Measurements from ENCODE around the gene NECTIN1. TPM values are rescaled to one million over a fixed set of nuclear protein-coding genes. Genes with fewer than 3 reads are reported as not detected.

NECTIN1 gene
- total RNA-seq, 2 experiments from 2014 or later, result 3.2 to 4.3 TPM

DNA sequence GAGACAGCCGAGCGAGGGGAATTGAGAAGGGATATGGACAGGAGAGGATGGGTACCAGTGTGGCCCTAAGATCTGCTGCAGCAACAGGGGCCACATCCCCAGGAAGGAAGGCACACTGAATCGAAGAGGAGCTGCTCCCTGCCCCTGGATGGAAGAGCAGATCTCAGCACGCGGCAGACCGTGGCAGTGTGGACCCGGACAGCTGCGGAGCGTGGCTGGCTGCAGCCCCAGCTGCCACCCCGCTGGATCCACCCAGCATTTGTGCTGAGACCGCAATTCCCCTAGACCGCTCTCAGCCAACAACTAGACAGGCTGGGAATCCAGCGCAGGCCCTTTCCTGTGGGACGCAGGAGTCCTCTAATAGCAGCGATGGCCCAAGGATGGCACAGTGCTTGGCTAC is 94.7 kb downstream of the NECTIN1 start:
- CTCF ChIA-PET, result interaction anchor here (1.6 kb wide), 1 partner anchor 10 kb away, joined by 6 read pairs; no protein-coding TSS in a partner anchor

DNA sequence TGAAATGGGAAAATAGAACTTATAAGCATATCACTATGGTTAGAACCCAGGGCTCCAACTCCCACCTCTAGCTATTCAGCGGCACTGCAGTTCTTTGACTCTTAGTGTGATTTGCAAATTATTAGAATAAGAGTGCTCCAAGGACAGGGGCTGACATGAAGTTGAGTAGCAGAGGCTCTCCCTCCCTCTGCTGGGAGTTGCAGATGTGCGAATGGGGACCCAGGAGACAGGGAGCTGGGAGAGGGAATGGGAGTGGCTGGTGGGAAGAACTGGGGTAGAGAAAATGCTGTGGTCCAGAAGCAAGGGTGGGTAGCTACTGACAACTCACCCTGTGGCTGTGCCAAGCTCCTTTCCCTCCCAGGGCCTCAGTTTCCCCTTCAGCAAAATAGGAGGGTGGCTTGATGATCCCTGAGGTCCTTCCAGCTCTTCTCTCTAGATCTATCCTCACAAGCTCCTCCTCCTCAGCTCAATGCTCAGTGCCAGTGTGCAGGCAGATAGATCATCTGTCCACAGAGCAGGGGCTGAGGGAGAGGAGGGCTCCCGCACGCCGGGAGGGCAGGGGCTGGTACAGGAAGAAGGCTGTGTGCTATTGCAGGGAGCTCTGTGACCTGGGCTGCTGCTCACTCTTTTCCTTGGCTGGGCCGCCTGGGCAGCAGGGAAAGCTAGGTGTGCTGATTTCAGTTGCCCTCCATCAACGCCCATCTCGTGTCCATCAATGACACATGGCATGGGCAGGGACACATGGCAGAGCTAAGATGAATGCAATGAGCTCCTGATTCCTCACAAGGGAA is 99.0 kb downstream of the NECTIN1 start:
- ChIA-PET POLR2A (no interaction called here), CTCF (interaction anchor here (1.5 kb wide), 1 partner anchor 100 kb away, joined by 3 read pairs; no protein-coding TSS in a partner anchor)

More for the DNA sequence above, 94.7 kb downstream of the NECTIN1 start:
- POLR2A ChIA-PET, result no interaction called here

- POLR2A ChIA-PET, result no interaction called here
- CTCF ChIA-PET, result interaction anchor here (1.5 kb wide), 1 partner anchor 101 kb away, joined by 3 read pairs; no protein-coding TSS in a partner anchor
These were observed 99.9 kb downstream of the NECTIN1 start for GRCh38 chr11:119629085-119629484.

- ChIA-PET POLR2A (no interaction called here), CTCF (interaction anchor here (1.0 kb wide), 1 partner anchor 152 kb away, joined by 3 read pairs; no protein-coding TSS in a partner anchor)
These were observed 101.7 kb downstream of the NECTIN1 start for GRCh38 chr11:119627286-119627685.

DNA sequence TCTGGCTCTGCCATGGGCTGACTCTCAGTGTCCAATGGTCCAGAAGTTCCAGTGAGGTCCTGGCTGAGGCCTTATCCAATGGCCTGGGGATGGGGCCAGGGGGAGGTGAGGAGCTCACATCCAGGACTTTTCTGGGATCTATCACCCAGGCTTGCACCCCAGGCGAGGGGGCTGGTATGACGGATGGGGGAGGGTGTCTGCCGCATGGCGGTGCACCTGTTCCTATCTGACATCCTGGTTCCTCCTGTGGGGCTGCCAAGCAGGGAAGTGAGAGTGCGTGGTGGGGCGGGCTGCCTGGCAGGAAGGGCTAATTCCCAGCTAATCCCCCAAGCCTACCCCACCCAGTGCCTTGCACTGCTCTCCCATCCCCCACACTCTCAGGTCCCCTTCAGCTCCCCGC is 102.1 kb downstream of the NECTIN1 start:
- CTCF ChIA-PET, result interaction anchor here (1.0 kb wide), 1 partner anchor 152 kb away, joined by 3 read pairs; no protein-coding TSS in a partner anchor

DNA sequence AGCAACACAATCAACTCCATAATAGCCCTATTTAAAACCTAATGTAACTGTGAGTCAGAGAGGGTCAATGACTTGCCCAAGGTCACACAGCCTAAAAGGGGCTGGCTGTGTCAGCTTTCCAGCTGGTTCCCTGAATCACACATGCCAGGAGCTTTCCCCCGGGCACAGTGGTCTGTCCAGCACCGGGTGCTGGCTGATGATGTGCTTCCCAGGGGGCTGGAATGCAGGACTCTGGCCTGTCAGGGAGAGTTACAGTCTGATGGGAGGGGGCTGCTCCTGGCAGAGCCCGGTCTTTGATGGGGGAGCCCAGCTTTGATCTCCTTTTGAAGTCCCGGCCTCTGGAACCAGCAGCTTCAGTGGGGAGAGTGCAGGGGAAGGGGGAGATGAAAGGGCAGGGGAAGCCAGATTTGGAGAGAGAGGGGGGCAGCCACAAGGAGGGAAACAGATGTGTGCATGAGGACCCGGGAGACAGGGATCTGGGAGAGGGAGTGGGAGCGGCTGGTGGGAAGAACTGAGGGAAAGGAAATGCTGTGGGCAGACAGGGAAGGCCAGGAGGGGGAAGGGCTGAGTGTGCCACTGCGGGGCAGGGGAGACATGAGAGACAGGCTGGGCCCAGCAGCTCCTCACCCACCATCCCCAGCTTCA is 102.7 kb downstream of the NECTIN1 start:
- ChIA-PET CTCF (interaction anchor here (1.0 kb wide), 1 partner anchor 151 kb away, joined by 3 read pairs; no protein-coding TSS in a partner anchor), POLR2A (no interaction called here)

More for the DNA sequence above, 102.1 kb downstream of the NECTIN1 start:
- POLR2A ChIA-PET, result no interaction called here

DNA sequence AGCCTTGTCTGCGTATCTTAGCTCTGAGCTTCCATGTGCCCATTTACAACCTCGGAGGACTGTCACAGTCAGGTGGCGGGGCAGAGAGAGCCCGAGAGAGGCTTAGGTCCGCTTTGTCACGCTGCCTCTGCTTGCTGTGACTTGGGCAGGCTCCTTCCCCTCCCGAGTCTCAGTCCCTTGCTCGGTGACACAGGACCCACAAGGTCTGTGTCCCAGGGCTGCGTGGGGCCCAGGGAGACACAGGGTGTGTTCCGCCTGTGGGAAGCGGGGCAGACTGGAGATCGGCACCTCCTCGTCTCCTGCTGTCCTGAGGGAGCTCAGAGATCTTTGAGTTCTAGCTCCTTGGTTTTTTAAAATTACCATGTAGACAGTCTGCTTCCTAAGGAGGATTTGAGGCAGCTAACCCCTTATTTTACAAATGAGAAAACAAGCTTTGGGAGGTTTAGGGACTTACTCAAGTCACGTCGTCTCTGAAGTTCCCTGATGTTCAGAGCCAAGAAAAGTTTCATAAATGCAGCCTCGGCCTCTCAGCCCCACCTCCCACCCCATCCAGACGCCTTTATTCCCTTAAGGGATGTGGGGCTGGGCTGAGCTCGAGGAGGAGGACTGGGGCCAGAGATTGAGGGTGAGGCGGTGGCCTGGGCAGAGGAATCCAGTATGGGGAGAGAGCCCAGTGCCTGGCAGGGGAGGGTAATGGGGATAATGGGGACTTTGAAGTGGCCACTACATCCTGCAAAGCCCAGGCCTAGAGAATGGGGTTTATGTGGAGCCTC is 103.6 kb downstream of the NECTIN1 start:
- POLR2A ChIA-PET, result no interaction called here
- CTCF ChIA-PET, result no interaction called here

DNA sequence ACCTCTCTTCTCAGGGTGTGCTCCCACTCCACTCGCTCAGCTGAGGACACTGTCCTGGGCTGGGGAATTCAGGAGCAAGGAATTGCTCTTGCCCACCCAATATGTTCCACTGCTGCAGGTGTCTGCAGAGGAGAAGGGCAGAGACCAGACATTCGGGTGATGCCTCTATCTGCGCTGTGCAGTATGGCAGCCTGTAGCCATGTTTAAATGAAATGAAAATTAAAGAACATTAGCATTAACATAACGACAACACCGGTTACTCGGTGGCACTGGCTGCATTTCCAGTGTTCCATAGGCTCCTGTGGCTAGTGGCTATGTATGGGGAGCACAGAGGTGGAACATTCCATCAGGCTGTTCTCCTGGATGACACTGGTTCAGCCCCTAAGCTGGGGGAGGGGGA is 104.4 kb downstream of the NECTIN1 start:
- ChIA-PET POLR2A (no interaction called here), CTCF (interaction anchor here (1.7 kb wide), 1 partner anchor 10 kb away, joined by 6 read pairs; no protein-coding TSS in a partner anchor)

- ChIA-PET CTCF (interaction anchor here (1.7 kb wide), 1 partner anchor 11 kb away, joined by 6 read pairs; no protein-coding TSS in a partner anchor), POLR2A (no interaction called here)
These were observed 104.8 kb downstream of the NECTIN1 start for GRCh38 chr11:119624102-119624615.

DNA sequence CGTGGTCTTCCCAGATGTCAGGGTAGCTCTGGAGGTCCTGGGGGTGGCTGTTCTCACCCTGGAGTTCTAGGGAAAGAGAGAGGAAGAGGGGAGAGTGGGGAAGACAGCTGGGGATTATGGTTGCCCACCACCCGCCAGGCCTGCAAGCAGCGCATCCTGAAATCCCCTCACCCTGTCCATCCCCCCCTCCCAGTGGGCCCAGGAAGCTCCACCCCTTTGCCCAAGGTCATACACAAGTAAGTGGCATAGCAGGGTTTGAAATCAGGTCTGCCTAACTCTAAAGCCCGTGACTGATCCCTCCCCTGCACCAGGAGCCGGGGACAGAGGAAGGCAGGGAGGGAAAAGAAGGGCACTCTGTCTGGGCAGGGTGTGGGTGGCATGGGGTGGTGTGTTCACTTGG is 105.3 kb downstream of the NECTIN1 start:
- CTCF ChIA-PET, result interaction anchor here (1.7 kb wide), 1 partner anchor 11 kb away, joined by 6 read pairs; no protein-coding TSS in a partner anchor
- POLR2A ChIA-PET, result no interaction called here

DNA sequence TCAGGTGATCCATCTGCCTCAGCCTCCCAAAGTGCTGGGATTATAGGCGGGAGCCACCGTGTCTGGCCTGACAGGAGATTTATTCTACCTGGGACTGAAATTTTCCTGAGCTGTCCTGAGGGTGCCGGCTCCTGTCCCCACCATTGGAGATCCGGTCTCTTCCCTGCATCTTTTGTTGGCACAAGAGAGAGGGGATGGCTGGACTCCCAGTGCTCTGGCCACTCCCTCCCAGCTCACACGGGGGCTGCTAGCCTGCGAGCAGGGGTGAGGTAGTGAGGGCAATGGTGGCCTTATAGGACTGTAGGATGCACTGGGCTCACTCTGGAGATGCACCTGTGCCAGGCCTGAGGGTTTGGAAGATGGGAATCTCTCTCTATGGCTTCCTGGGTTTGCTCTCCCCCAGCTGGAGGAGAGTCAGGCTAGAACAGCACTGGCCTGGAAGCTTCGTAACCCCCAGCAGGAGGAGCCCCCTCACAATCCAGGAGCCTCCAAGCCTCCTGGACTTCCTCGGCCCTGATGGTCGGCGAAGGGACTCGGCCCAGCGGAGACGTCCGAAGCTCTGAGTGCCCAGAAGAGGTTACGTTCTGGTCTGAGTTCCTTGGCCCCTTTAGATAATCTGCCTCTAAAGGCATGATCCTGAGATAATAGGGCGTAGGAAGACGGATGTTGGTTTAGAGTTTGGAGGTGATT is 106.4 kb downstream of the NECTIN1 start:
- POLR2A ChIA-PET, result no interaction called here
- CTCF ChIA-PET, result interaction anchor here (0.8 kb wide), 1 partner anchor 107 kb away, joined by 3 read pairs; no protein-coding TSS in a partner anchor

DNA sequence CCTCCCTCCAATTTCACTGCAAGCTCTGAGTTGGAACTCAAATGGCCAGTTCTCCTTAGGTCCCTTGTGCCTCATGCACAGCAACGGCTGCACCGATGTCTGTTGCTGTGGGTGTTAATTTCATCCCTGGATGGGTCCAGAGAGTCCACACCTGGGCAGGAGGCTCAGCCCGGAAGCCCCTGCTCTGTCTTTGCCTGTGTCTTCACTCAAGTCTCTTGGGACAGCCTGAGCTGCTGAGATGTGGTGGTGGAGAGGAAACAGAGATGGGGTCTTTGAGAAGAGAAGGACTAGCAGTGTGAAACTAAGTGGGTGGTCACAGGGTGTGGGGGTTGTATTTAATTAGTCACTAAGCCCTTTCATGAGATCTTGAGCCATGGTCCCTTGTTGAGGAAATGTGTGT is 109.3 kb downstream of the NECTIN1 start:
- ChIA-PET POLR2A (no interaction called here), CTCF (no interaction called here)

- POLR2A ChIA-PET, result no interaction called here
- CTCF ChIA-PET, result no interaction called here
These were observed 110.6 kb downstream of the NECTIN1 start for GRCh38 chr11:119618208-119618909.

GRCh38 chr11:119617340-119617713 is 111.7 kb downstream of the NECTIN1 start:
- ChIA-PET CTCF (no interaction called here), POLR2A (no interaction called here)

DNA sequence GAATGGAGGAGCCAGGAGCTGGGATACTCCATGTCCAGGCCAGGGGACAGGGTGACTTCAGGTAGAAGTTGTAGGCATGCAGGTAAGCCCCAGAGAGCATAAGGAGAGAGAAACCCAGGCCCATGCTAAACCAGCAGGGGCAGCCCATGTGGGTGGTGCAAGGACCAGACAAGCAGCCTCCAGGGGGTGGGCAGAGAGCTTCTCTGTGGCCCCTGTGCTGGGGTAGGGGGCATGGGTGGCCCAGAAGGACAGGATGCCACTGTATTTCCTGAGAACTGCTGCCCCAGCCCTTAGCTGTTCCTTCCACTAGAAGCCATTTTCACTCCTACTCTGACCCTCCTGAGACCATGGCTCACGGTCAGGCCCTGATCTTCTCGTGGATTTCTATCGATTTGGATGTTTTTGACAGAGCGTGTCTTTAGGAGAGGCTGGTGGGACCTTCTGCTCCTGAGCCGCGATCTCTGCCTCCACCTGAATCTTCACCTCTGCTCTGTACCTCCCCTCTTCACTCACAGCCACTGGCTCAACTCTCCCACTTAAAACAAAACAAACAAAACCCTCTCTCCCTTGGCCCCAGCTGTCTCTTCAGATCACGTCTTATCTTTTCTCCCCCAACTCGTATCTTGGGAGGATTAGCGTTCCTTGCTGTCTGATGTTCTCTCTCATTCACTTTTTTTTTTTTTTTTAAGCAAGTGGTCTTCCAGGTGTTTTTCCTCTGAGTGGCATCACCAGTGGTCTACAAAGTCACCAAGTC is 112.2 kb downstream of the NECTIN1 start:
- CTCF ChIA-PET, result no interaction called here

DNA sequence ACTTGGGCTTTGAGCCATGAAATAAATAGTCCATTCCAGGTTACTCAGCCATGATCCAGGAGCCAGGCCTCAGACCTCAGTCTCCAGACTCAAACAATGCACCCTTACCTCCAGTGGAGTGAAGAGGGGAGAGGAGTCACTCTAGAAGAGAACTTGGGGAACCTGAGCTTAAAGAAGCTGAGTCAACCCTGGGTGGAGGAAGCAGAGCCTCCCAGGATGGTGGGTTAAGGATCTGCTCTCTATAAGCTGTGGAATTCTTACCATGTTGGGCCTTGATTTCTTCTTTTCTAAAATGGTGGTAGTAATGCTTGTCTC is 113.2 kb downstream of the NECTIN1 start:
- POLR2A ChIA-PET, result no interaction called here
- CTCF ChIA-PET, result no interaction called here

More for the DNA sequence above, 112.2 kb downstream of the NECTIN1 start:
- POLR2A ChIA-PET, result no interaction called here

DNA sequence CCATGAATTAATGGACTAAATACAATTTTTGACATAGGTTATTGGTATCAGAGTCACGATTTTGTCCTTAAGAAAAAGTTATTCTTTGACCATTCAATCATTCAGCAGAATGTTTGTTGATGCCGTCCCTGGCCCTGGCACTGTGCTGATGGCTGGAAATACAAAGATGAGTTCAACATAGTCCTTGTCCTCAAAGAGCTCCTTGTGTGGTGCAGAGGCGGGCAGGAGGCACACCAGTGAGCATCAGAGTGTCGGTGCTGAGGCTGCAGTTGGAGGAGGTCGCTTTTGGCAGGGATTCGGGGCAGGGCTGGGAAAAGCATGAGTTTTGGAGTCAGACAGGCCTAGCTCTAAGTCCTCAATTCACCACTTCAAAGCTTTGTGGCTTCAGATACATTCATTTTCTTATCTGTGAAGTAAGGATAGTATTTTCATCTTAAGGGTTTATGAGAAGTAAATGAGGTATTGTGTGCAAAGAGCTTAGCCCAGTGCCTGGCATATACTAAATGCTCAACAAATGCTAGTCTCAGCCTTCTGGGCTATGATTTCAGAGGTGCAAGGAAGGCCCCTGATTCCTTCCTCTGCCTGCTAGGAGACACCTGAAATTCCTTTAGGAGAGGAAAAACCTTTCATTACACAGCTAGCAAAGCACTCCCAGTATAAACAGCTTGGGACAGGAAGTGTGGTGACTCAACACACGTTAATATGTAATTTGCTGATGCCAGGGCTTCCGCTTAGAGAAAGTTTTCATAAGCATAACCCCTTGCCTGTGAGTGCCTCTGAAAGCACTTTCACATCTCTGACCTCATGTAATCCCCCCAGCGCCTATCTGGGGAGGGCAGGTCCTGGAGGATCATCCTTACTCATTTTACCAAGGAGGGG is 113.8 kb downstream of the NECTIN1 start:
- POLR2A ChIA-PET, result no interaction called here
- CTCF ChIA-PET, result interaction anchor here (1.3 kb wide), 1 partner anchor 26 kb away, joined by 3 read pairs; no protein-coding TSS in a partner anchor
